ENCODE results near the gene TRPM3.

- no peak for TF ChIP-seq CTCF (IDR thresholded peaks at IDR 0.05; ENCODE audit: low read depth, low read length)
- no peak for TF ChIP-seq EZH2phosphoT487 (IDR thresholded peaks at IDR 0.05; ENCODE audit: low read depth)
Observed at GRCh38 chr9:71108937-71109336, 12.5 kb downstream of the TRPM3 start.

All from OCI-LY3 (cell line).